Neural progenitor cell (in vitro differentiated cells): Measurements from ENCODE around the gene S100G.

Experiments used
- CTCF ChIP-seq: fragments of 200-600 bp; sonication (generic); IDR thresholded peaks from 2 replicates; pipeline ENCODE4 v1.5.1; 2017; ENCODE audit warnings: antibody characterized with exemption, mild to moderate bottlenecking
- EZH2 ChIP-seq: fragments of 200-600 bp; sonication (generic); IDR thresholded peaks from 2 replicates; pipeline ENCODE4 v1.6.1; 2017; ENCODE audit warnings: antibody characterized with exemption, mild to moderate bottlenecking, moderate library complexity

- no peak for TF ChIP-seq CTCF
- TF ChIP-seq EZH2: no peak
Observed at GRCh38 chrX:16629909-16630308, 20.0 kb upstream of the S100G start.
